Measurements from ENCODE around the gene SHISA9.
"Not testable (repeated sequence)": the region's sequence is repeated elsewhere in the genome, so short reads cannot be mapped to it uniquely, and the experiment has no call there.

Gene SHISA9

GRCh38 chr16:12901597-12902461, at the start of gene SHISA9:
TSS of gene SHISA9 (plus strand) at chr16:12901598.
- no peak for DNase-seq

GRCh38 chr16:12853972-12854371, 47.4 kb upstream of the SHISA9 start:
- no peak for DNase-seq

GRCh38 chr16:12857435-12857834, 44.0 kb upstream of the SHISA9 start:
- not testable (repeated sequence) for DNase-seq

- DNase-seq: no peak
Observed at GRCh38 chr16:12862327-12862726, 39.1 kb upstream of the SHISA9 start.

- DNase-seq: no peak
Observed at GRCh38 chr16:12862941-12863340, 38.5 kb upstream of the SHISA9 start.

GRCh38 chr16:12866981-12867551, 34.3 kb upstream of the SHISA9 start:
- DNase-seq: no peak

- no peak for DNase-seq
Observed at GRCh38 chr16:12868169-12868568, 33.2 kb upstream of the SHISA9 start.

GRCh38 chr16:12868788-12869187, 32.6 kb upstream of the SHISA9 start:
- DNase-seq: no peak

- no peak for DNase-seq
Observed at GRCh38 chr16:12869698-12870427, 31.5 kb upstream of the SHISA9 start.

GRCh38 chr16:12871784-12872183, 29.6 kb upstream of the SHISA9 start:
- no peak for DNase-seq

- no peak for DNase-seq
Observed at GRCh38 chr16:12874186-12874585, 27.2 kb upstream of the SHISA9 start.

GRCh38 chr16:12876778-12877177, 24.6 kb upstream of the SHISA9 start:
- DNase-seq: no peak

- no peak for DNase-seq
Observed at GRCh38 chr16:12878973-12879372, 22.4 kb upstream of the SHISA9 start.

- DNase-seq: no peak
Observed at GRCh38 chr16:12879812-12880211, 21.6 kb upstream of the SHISA9 start.

- no peak for DNase-seq
Observed at GRCh38 chr16:12881182-12881581, 20.2 kb upstream of the SHISA9 start.

- DNase-seq: no peak
Observed at GRCh38 chr16:12881740-12882139, 19.7 kb upstream of the SHISA9 start.

- DNase-seq: no peak
Observed at GRCh38 chr16:12885742-12886141, 15.7 kb upstream of the SHISA9 start.

GRCh38 chr16:12891836-12892235, 9.6 kb upstream of the SHISA9 start:
- DNase-seq: no peak

- no peak for DNase-seq
Observed at GRCh38 chr16:12893050-12893750, 8.2 kb upstream of the SHISA9 start.

GRCh38 chr16:12896562-12896961, 4.8 kb upstream of the SHISA9 start:
- no peak for DNase-seq

GRCh38 chr16:12898551-12898950, 2.8 kb upstream of the SHISA9 start:
- DNase-seq: no peak

- DNase-seq: no peak
Observed at GRCh38 chr16:12899529-12900143, 1.8 kb upstream of the SHISA9 start.

- DNase-seq: no peak
Observed at GRCh38 chr16:12900156-12900555, 1.2 kb upstream of the SHISA9 start.

All from CD4-positive, alpha-beta T cell treated with Interleukin-15 for 1 hour (primary cell).